A549 (cell line): ENCODE results near the gene ITGA8. TPM values are rescaled to one million over a fixed set of nuclear protein-coding genes. Genes with fewer than 3 reads are reported as not detected.

Experiments used
- ATAC-seq, 2 experiments: fragments of 200-7000 bp in 1 of 2; fragments of >200 bp in 1 of 2; cut with Nextera tagmentation in 1 of 2; cut with Tn5 transposase in 1 of 2; 3 replicates each; pipeline versions ENCODE4 v1.8.0 to v1.9.1; 2018 to 2020; ENCODE audit warnings: mild to moderate bottlenecking in 1 of 2, moderate library complexity in 1 of 2
- CTCF ChIA-PET: fragments of 300-600 bp; sonication (Branson Sonifier 250); formaldehyde crosslinking; extraction: SDS; loops from one replicate; lab custom pipeline; 2021; ENCODE audit warnings: antibody characterized with exemption, inconsistent platforms; lab: Yijun Ruan, JAX
- POLR2A ChIA-PET: fragments of 350-600 bp; formaldehyde crosslinking; extraction: SDS; loops from one replicate; lab custom pipeline; 2021; ENCODE audit warnings: antibody characterized with exemption, inconsistent platforms; lab: Yijun Ruan, JAX
- DNase-seq, 2 experiments: peaks; one replicate each; pipeline versions ENCODE4 v3.0.0 to v3.0.0-alpha.2; 2011 to 2016; ENCODE audit warnings: low read depth in 1 of 2, low spot score in 1 of 2
- FAIRE-seq: peaks from 2 replicates; lab custom pipeline; 2011; peaks lifted over from hg19 to GRCh38; lab: Jason Lieb, UNC
- H3K27ac ChIP-seq, 2 experiments: fragments of >200 bp; sonication (Bioruptor Twin); formaldehyde crosslinking; 3 replicates each; pipeline ENCODE4 v1.5.1; 2016 to 2017
- H3K4me1 ChIP-seq: fragments of >200 bp; sonication (Bioruptor Twin); formaldehyde crosslinking; 3 replicates; pipeline ENCODE4 v1.6.1; 2016
- H3K4me2 ChIP-seq: fragments of >200 bp; sonication (Bioruptor Twin); formaldehyde crosslinking; 3 replicates; pipeline ENCODE4 v1.6.1; 2016
- H3K4me3 ChIP-seq: fragments of >200 bp; sonication (Bioruptor Twin); formaldehyde crosslinking; 3 replicates; pipeline ENCODE4 v1.5.1; 2016
- H3K9me3 ChIP-seq: fragments of >200 bp; sonication (Bioruptor Twin); formaldehyde crosslinking; 3 replicates; pipeline ENCODE4 v1.6.1; 2016
- CBX2 ChIP-seq: fragments of 200-600 bp; sonication (generic); IDR thresholded peaks from 2 replicates; pipeline ENCODE4 v1.6.1; 2016; ENCODE audit warnings: low read depth, mild to moderate bottlenecking, borderline replicate concordance
- CBX8 ChIP-seq: fragments of 200-600 bp; sonication (generic); IDR thresholded peaks from 2 replicates; pipeline ENCODE4 v1.6.1; 2016
- CEBPB ChIP-seq, 2 experiments: fragments of >200 bp in 1 of 2; sonication (Bioruptor Twin) in 1 of 2; formaldehyde crosslinking in 1 of 2; IDR thresholded peaks; 2 replicates each; pipeline ENCODE4 v1.6.1; 2012 to 2016
- CHD4 ChIP-seq: fragments of 200-600 bp; sonication (generic); IDR thresholded peaks from 2 replicates; pipeline ENCODE4 v1.6.1; 2016; ENCODE audit warnings: antibody characterized with exemption, mild to moderate bottlenecking, borderline replicate concordance
- EP300 ChIP-seq, 2 experiments: fragments of >200 bp; sonication (Bioruptor Twin); formaldehyde crosslinking; IDR thresholded peaks; 2 replicates in 1 of 2; 3 replicates in 1 of 2; pipeline ENCODE4 v1.6.1; 2016 to 2017
- ESRRA ChIP-seq: fragments of 150-350 bp; IDR thresholded peaks from 2 replicates; pipeline ENCODE4 v1.6.1; 2014; ENCODE audit warnings: mild to moderate bottlenecking, low read length, borderline replicate concordance
- FOSL2 ChIP-seq, 2 experiments: fragments of 450-650 bp in 1 of 2; fragments of >200 bp in 1 of 2; sonication (Bioruptor Twin) in 1 of 2; formaldehyde crosslinking; IDR thresholded peaks; 2 replicates each; pipeline versions ENCODE4 v1.5.0 to v1.6.1; 2016 to 2020; ENCODE audit warnings: mild to moderate bottlenecking in 1 of 2, moderate library complexity in 1 of 2
- FOXS1 ChIP-seq: fragments of 250-450 bp; sonication (Bioruptor Pico); IDR thresholded peaks from 2 replicates; pipeline ENCODE4 v1.5.0; 2020; ENCODE audit warnings: mild to moderate bottlenecking, moderate library complexity
- HEYL ChIP-seq: fragments of 250-450 bp; sonication (Bioruptor Pico); IDR thresholded peaks from 2 replicates; pipeline ENCODE4 v1.8.0; 2021; ENCODE audit warnings: mild to moderate bottlenecking, moderate library complexity
- HOXA7 ChIP-seq: fragments of 250-450 bp; sonication (Bioruptor Pico); IDR thresholded peaks from 2 replicates; pipeline ENCODE4 v1.5.0; 2020; ENCODE audit warnings: mild to moderate bottlenecking, moderate library complexity
- HOXB13 ChIP-seq: fragments of 250-450 bp; sonication (Bioruptor Pico); IDR thresholded peaks from 2 replicates; pipeline ENCODE4 v1.5.0; 2020; ENCODE audit warnings: low read depth, mild to moderate bottlenecking, moderate library complexity
- HOXB5 ChIP-seq: fragments of 250-450 bp; sonication (Bioruptor Pico); IDR thresholded peaks from 2 replicates; pipeline ENCODE4 v1.5.0; 2020; ENCODE audit warnings: mild to moderate bottlenecking, moderate library complexity
- JUN ChIP-seq, 2 experiments: fragments of >200 bp; sonication (Bioruptor Twin); formaldehyde crosslinking; IDR thresholded peaks; 2 replicates in 1 of 2; 3 replicates in 1 of 2; pipeline ENCODE4 v1.6.1; 2016 to 2017
- KDM1A ChIP-seq: fragments of 200-600 bp; sonication (generic); IDR thresholded peaks from 2 replicates; pipeline ENCODE4 v1.6.1; 2016; ENCODE audit warnings: low read depth, mild to moderate bottlenecking
- MAFK ChIP-seq: fragments of 450-650 bp; IDR thresholded peaks from 2 replicates; pipeline ENCODE4 v1.6.1; 2014; ENCODE audit not compliant: partially characterized antibody
- PHF8 ChIP-seq: fragments of 200-600 bp; sonication (generic); IDR thresholded peaks from 2 replicates; pipeline ENCODE4 v1.6.1; 2016; ENCODE audit warnings: low read depth, mild to moderate bottlenecking, antibody characterized with exemption, moderate library complexity, borderline replicate concordance
- POLR2A ChIP-seq: IDR thresholded peaks from 2 replicates; pipeline ENCODE4 v1.6.1; 2012; ENCODE audit warnings: mild to moderate bottlenecking, low read length
- RFX5 ChIP-seq: fragments of 450-650 bp; IDR thresholded peaks from 2 replicates; pipeline ENCODE4 v1.7.1; 2014; ENCODE audit warnings: antibody characterized with exemption, mild to moderate bottlenecking, moderate library complexity
- SMC3 ChIP-seq: fragments of >200 bp; sonication (Bioruptor Twin); formaldehyde crosslinking; IDR thresholded peaks from 3 replicates; pipeline ENCODE4 v1.6.1; 2018; ENCODE audit warnings: inconsistent platforms
- TFCP2L1 ChIP-seq: fragments of 250-450 bp; sonication (Bioruptor Pico); IDR thresholded peaks from 2 replicates; pipeline ENCODE4 v1.5.0; 2021; ENCODE audit warnings: mild to moderate bottlenecking
- ZC3H11A ChIP-seq: fragments of 450-650 bp; IDR thresholded peaks from 2 replicates; pipeline ENCODE4 v1.6.1; 2014; ENCODE audit warnings: antibody characterized with exemption, mild to moderate bottlenecking
- WGBS: methylation state at CpG from one replicate; pipeline ENCODE4 v1.1.6; 2017; ENCODE audit errors: missing lambda C conversion rate; 5-methylcytosine and 5-hydroxymethylcytosine counted together
- polyA plus RNA-seq, 4 experiments: library from polyadenylated mRNA; depleted of rRNA in 3 of 4; stranded (reverse); fragments of >200 nt; fragmentation: RNase III in 1 of 4; extraction: RNeasy Plus Mini Kit Qiagen cat#74134 plus additional on column Dnase treatment in 1 of 4; gene quantifications; 2 replicates in 3 of 4; 3 replicates in 1 of 4; pipeline ENCODE4 v1.2.3, GENCODE V29; 2011 to 2017
- TF ChIP-seq, protein P1 (sequence below): fragments of 450-650 bp; IDR thresholded peaks from 2 replicates; pipeline ENCODE4 v1.6.1; 2014; ENCODE audit warnings: antibody characterized with exemption
- TF ChIP-seq, protein P2 (sequence below): IDR thresholded peaks from 2 replicates; pipeline ENCODE4 v1.6.1; 2012
- TF ChIP-seq, protein P3 (sequence below): fragments of >200 bp; sonication (Bioruptor Twin); formaldehyde crosslinking; IDR thresholded peaks from 3 replicates; pipeline ENCODE4 v1.5.1; 2016
- TF ChIP-seq, protein P4 (sequence below): IDR thresholded peaks from 2 replicates; pipeline ENCODE4 v1.6.1; 2012
- TF ChIP-seq, protein P5 (sequence below): fragments of 200-600 bp; sonication (generic); IDR thresholded peaks from 2 replicates; pipeline ENCODE4 v1.6.1; 2016; ENCODE audit warnings: antibody characterized with exemption, mild to moderate bottlenecking, moderate library complexity

The ITGA8 gene
- polyA plus RNA-seq, 2 of the 4 experiments (the other 2 are of a cell fraction) = 0.12 TPM; not detected in 1

DNA sequence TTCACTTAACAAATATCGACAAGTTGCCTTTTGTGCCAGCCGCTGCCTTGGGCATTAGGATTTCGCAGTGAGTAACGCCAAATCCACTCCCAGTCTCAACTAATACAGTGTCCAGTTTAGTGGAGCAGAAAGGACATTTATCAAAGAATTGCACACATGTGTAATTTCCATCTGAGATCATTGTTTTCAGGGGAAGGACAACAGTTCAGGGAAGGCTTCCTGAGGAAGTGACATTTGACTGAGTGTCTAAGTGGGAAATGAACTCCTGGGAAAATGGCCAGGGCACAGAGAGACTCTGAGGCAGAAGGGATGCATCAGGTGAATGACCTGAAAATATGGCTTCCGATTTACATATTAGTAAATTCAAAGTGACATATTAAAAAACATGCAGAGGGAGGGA is 89.4 kb downstream of the ITGA8 start:
- Histone ChIP-seq H3K4me1 (no peaks in the 10 kb centered on the region), H3K9me3 (no peaks in the 10 kb centered on the region), H3K4me3 (no peak overlapping the region), H3K27ac (no peak overlapping the region), H3K4me2 (no peak overlapping the region)
- no peak for DNase-seq
- POLR2A ChIA-PET = no interaction called here
- WGBS = 25% methylated on average over 5 of the region's 5 CpGs
- FAIRE-seq = no peak
- no peak for TF ChIP-seq TFCP2L1
- TF ChIP-seq, protein P1, sequence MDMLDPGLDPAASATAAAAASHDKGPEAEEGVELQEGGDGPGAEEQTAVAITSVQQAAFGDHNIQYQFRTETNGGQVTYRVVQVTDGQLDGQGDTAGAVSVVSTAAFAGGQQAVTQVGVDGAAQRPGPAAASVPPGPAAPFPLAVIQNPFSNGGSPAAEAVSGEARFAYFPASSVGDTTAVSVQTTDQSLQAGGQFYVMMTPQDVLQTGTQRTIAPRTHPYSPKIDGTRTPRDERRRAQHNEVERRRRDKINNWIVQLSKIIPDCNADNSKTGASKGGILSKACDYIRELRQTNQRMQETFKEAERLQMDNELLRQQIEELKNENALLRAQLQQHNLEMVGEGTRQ = no peak
- TF ChIP-seq PHF8 = no peak
- no peak for TF ChIP-seq SMC3
- no peak for TF ChIP-seq EP300 (IDR thresholded peaks at IDR 0.05)
- TF ChIP-seq KDM1A = no peak
- TF ChIP-seq ESRRA = no peak
- TF ChIP-seq HOXB5 (CRISPR knock-in tag) = no peak
- TF ChIP-seq, protein P2, sequence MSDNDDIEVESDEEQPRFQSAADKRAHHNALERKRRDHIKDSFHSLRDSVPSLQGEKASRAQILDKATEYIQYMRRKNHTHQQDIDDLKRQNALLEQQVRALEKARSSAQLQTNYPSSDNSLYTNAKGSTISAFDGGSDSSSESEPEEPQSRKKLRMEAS = no peak
- TF ChIP-seq, protein P3, sequence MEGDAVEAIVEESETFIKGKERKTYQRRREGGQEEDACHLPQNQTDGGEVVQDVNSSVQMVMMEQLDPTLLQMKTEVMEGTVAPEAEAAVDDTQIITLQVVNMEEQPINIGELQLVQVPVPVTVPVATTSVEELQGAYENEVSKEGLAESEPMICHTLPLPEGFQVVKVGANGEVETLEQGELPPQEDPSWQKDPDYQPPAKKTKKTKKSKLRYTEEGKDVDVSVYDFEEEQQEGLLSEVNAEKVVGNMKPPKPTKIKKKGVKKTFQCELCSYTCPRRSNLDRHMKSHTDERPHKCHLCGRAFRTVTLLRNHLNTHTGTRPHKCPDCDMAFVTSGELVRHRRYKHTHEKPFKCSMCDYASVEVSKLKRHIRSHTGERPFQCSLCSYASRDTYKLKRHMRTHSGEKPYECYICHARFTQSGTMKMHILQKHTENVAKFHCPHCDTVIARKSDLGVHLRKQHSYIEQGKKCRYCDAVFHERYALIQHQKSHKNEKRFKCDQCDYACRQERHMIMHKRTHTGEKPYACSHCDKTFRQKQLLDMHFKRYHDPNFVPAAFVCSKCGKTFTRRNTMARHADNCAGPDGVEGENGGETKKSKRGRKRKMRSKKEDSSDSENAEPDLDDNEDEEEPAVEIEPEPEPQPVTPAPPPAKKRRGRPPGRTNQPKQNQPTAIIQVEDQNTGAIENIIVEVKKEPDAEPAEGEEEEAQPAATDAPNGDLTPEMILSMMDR = no peak
- TF ChIP-seq ZC3H11A = no peak
- CTCF ChIA-PET = no interaction called here
- no peak for ATAC-seq

DNA sequence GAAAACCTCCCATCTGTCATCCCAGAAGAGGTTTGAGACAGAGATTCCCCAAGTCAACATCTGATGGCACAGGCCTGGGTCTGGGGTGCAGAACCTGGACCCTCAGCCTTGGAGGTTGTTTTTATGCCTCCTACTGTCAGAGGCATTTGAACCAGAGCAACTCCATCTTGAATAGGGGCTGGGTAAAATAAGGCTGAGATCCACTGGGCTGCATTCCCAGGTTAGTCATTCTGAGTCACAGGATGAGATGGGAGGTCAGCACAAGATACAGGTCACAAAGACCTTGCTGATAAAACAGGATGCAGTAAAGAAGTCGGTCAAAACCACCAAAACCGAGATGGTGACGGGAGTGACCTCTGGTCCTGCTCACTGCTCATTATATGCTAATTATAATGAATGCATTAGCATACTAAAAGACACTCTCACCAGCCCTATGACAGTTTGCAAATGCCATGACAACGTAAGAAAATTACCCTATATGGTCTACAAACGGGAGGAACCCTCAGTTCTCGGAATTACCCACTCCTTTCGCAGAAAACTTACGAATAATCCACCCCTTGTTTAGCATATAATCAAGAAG is 92.0 kb downstream of the ITGA8 start:
- Histone ChIP-seq H3K27ac (no peak overlapping the region), H3K4me1 (no peaks in the 10 kb centered on the region), H3K4me3 (no peak overlapping the region), H3K4me2 (no peak overlapping the region), H3K9me3 (no peaks in the 10 kb centered on the region)
- ATAC-seq = no peak
- ChIA-PET POLR2A (no interaction called here), CTCF (no interaction called here)
- WGBS = 25% methylated on average over 8 of the region's 8 CpGs
- TF ChIP-seq, protein P4, sequence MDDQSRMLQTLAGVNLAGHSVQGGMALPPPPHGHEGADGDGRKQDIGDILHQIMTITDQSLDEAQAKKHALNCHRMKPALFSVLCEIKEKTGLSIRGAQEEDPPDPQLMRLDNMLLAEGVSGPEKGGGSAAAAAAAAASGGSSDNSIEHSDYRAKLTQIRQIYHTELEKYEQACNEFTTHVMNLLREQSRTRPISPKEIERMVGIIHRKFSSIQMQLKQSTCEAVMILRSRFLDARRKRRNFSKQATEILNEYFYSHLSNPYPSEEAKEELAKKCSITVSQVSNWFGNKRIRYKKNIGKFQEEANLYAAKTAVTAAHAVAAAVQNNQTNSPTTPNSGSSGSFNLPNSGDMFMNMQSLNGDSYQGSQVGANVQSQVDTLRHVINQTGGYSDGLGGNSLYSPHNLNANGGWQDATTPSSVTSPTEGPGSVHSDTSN = no peak
- TF ChIP-seq, protein P5, sequence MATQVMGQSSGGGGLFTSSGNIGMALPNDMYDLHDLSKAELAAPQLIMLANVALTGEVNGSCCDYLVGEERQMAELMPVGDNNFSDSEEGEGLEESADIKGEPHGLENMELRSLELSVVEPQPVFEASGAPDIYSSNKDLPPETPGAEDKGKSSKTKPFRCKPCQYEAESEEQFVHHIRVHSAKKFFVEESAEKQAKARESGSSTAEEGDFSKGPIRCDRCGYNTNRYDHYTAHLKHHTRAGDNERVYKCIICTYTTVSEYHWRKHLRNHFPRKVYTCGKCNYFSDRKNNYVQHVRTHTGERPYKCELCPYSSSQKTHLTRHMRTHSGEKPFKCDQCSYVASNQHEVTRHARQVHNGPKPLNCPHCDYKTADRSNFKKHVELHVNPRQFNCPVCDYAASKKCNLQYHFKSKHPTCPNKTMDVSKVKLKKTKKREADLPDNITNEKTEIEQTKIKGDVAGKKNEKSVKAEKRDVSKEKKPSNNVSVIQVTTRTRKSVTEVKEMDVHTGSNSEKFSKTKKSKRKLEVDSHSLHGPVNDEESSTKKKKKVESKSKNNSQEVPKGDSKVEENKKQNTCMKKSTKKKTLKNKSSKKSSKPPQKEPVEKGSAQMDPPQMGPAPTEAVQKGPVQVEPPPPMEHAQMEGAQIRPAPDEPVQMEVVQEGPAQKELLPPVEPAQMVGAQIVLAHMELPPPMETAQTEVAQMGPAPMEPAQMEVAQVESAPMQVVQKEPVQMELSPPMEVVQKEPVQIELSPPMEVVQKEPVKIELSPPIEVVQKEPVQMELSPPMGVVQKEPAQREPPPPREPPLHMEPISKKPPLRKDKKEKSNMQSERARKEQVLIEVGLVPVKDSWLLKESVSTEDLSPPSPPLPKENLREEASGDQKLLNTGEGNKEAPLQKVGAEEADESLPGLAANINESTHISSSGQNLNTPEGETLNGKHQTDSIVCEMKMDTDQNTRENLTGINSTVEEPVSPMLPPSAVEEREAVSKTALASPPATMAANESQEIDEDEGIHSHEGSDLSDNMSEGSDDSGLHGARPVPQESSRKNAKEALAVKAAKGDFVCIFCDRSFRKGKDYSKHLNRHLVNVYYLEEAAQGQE = no peak
- TF ChIP-seq CHD4 (no peak), CBX8 (no peak), HEYL (CRISPR knock-in tag) (no peak), CEBPB (IDR thresholded peaks at IDR 0.05) (no peak), MAFK (no peak), POLR2A (no peak), JUN (IDR thresholded peaks at IDR 0.05) (no peak), RFX5 (no peak), FOXS1 (CRISPR knock-in tag) (no peak), ZC3H11A (no peak), EP300 (IDR thresholded peaks at IDR 0.05) (no peak), HOXB13 (no peak), HOXA7 (CRISPR knock-in tag) (no peak), CBX2 (no peak), FOSL2 (IDR thresholded peaks at IDR 0.05) (no peak), FOSL2 (CRISPR knock-in tag; IDR thresholded peaks at IDR 0.05) (no peak)
- DNase-seq = no peak
- FAIRE-seq = no peak
